NCI-H187 (cell line): ENCODE results near the gene MAP1S.
A peak's percentile ranks its signal among the peaks of the same experiment; 100 is the strongest.

ENCODE experiments used
- DNase-seq, 2 experiments: peaks; one replicate each; lab custom pipeline; 2025; lab: John Stamatoyannopoulos, UW

The MAP1S gene

GRCh38 chr19:17718947-17719711, at the start of gene MAP1S:
TSS of gene MAP1S (plus strand) at chr19:17719480. CDS start at chr19:17719503, 23 bp downstream.
- peak; percentile 1 to 11 for DNase-seq

GRCh38 chr19:17671906-17672305, 47.4 kb upstream of the MAP1S start:
- DNase-seq = peak in 1 of 2 experiments; percentile 14

- no peak for DNase-seq
Measured at GRCh38 chr19:17673937-17674799, 45.1 kb upstream of the MAP1S start.

GRCh38 chr19:17676295-17676694, 43.0 kb upstream of the MAP1S start:
- no peak for DNase-seq

- no peak for DNase-seq
Measured at GRCh38 chr19:17677002-17677401, 42.3 kb upstream of the MAP1S start.

GRCh38 chr19:17678836-17679235, 40.4 kb upstream of the MAP1S start:
- no peak for DNase-seq

- no peak for DNase-seq
Measured at GRCh38 chr19:17679526-17680229, 39.6 kb upstream of the MAP1S start.

- no peak for DNase-seq
Measured at GRCh38 chr19:17680230-17680722, 39.0 kb upstream of the MAP1S start.

GRCh38 chr19:17681505-17682125, 37.7 kb upstream of the MAP1S start:
- DNase-seq = no peak

- no peak for DNase-seq
Measured at GRCh38 chr19:17682273-17682672, 37.0 kb upstream of the MAP1S start.

GRCh38 chr19:17683078-17683477, 36.2 kb upstream of the MAP1S start:
- DNase-seq = no peak

GRCh38 chr19:17684256-17684655, 35.0 kb upstream of the MAP1S start:
- DNase-seq = no peak

GRCh38 chr19:17685451-17686022, 33.7 kb upstream of the MAP1S start:
- no peak for DNase-seq

- DNase-seq = no peak
Measured at GRCh38 chr19:17686023-17686521, 33.2 kb upstream of the MAP1S start.

GRCh38 chr19:17686592-17687024, 32.7 kb upstream of the MAP1S start:
- DNase-seq = no peak

- DNase-seq = no peak
Measured at GRCh38 chr19:17687141-17687856, 32.0 kb upstream of the MAP1S start.

- DNase-seq = peak in 1 of 2 experiments; percentile 33
Measured at GRCh38 chr19:17687857-17688784, 31.2 kb upstream of the MAP1S start, which contains the start of gene UNC13A. TSS of gene UNC13A (minus strand) at chr19:17688354. CDS start at chr19:17688199, 155 bp downstream.

- DNase-seq = no peak
Measured at GRCh38 chr19:17688853-17689595, 30.3 kb upstream of the MAP1S start.
